SKM-1 treated with dmso at 0.1 percent for 144 hours (cell line): ENCODE results near the gene IDNK.

ENCODE experiments used
- DNase-seq: peaks from one replicate; lab custom pipeline; 2025; ENCODE audit not compliant: unreplicated experiment; lab: John Stamatoyannopoulos, UW

IDNK gene

DNA sequence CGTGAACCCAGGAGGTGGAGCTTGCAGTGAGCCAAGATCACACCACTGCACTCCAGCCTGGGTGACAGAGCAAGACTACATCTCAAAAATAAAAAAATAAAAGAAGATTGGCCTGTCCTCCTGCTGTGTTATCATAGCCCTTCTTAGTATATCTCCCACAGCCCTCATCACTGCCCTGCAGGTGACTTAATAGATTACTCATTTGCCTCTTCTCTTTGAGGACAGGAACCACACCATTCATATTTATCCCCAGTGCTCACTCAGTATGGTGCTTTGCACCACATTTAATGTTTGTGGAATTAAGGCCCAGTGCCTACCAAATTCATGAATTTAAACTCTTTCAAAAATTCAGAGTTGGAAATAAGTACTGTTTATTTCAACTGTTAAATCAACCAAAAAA, 10.3 kb downstream of the IDNK start:
- DNase-seq, result no peak

GRCh38 chr9:83633676-83634075, 10.7 kb downstream of the IDNK start:
- DNase-seq, result no peak

GRCh38 chr9:83636813-83637212, 13.9 kb downstream of the IDNK start:
- no peak for DNase-seq

- no peak for DNase-seq
These were observed 14.4 kb downstream of the IDNK start for GRCh38 chr9:83637389-83637788.

DNA sequence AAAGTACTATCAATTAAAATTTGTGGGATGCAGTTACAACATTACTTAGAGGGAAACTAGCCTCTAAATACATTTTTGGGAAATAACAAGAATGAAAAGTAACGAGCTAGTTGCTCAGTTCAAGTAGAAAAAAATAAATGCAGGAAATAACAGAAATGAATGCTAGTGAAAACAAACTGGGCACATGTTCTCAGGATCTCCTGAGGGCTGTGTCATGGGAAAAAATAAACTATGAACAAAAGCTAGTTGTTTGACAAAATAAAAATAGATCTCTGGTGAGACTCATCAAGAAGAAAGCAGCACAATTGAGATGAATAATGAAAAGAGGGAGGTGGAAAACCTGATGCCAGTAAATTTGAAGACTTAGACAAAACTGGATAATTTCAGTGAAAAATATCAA, 16.3 kb downstream of the IDNK start:
- no peak for DNase-seq

- no peak for DNase-seq
These were observed 19.9 kb downstream of the IDNK start for GRCh38 chr9:83642793-83643192.

DNA sequence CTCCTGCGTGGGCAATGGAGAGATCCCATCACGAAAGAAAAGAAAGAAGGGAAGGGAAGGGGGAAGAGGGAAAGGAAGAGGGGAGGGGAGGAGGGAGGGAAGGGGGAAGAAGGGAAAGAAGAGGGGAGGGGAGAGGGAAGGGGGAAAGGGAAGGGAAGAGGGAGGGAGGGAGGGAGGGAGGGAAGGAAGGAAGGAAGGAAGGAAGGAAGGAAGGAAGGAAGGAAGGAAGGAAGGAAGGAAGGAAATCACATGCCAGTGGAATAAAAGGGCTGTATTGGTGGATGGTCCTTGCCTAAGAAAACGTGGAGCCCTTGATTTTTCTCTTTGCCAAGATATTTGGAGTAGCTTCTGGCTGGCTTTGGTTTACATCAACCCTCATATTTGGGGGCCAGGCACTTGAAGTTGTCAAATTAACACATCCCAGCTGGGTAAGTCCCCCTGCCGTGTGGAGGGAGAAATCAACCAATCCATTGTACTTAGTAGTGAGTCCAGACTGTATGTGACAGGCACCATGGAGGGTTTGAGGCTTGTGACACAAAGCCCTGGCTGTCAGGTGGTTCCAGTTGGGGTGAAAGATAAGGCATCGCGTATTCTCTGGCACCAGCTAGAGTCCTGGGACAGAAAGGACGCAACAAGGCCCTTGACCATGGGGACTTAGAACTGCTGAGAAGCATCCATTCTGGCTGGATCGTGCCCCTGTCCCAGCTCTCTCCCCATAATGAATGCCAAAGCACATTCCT, 23.7 kb downstream of the IDNK start:
- DNase-seq, result no peak

DNA sequence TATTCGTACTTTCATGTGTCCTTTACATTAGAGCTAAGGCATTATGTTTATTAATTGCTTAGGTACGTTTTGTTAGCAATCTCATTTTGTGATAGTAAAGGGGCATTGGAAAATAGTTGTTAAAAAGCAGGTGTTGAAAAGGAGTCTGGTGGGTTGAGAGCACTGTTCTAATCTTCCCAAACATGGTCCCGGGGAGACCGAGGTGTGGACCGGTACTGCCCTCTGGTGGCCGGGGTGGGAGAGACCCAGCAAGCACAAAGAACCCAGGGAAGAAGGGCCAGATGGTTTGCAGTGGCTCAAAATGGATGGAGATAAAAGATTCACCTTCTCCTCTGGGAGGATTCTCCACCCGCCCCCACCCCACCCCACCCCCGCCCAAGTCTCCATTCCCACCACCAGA, 26.1 kb downstream of the IDNK start:
- DNase-seq, result peak; percentile 7

- DNase-seq, result no peak
These were observed 26.6 kb downstream of the IDNK start for GRCh38 chr9:83649515-83649914.

DNA sequence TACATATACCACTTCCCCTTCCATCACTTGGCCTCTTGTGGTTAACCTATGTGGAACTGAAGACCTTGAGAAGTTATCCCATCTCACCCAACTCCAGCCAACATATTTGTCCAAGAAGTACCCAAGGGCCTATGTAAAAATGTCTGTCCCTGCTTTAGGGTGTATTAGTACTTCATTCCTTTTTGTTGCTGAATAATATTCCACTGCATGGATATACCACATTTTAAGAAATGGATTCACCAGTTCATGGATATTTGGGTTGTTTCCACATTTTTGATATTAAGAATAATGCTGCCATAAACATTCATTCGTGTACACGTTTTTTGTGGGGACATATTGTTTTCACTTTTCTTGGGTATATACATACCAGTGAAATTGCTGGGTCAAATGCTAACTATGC, 28.6 kb downstream of the IDNK start:
- peak; percentile 15 for DNase-seq

DNA sequence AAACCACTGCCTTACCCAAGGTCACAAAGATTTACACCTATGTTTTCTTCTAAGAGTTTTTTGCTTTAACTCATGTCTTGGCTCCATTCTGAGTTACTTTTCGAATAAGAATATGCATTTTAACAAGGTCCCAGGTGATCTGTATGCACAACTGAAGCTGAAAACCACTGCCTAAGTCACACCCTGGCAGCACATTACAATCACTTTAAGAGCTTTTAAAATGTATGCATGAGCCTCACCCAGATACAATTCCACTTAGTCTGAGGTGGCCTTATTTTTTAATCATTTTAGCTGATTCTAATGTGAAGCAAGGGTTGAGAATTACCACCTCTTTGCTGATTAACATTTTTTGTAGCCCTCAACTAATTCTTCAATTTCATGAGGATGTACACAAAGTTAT, 29.5 kb downstream of the IDNK start:
- no peak for DNase-seq

DNA sequence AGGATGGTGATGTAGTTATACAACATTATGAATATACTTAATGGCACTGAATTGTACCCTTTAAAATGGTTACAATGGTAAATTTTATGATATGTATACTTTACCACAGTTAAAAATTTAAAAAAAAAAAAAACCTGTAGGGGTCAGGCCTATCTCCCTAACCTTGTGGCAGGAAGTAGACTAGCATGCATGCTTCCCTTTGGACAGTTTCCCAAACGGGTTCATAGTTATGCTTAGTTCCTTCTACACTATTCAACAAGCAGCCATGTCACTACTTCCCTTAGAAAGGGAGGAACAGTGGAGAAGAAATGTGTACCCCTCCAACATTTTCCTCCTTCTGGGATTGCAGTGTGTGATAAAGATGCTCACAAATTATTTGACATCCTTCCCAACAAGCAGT, 32.5 kb downstream of the IDNK start:
- DNase-seq, result no peak

DNA sequence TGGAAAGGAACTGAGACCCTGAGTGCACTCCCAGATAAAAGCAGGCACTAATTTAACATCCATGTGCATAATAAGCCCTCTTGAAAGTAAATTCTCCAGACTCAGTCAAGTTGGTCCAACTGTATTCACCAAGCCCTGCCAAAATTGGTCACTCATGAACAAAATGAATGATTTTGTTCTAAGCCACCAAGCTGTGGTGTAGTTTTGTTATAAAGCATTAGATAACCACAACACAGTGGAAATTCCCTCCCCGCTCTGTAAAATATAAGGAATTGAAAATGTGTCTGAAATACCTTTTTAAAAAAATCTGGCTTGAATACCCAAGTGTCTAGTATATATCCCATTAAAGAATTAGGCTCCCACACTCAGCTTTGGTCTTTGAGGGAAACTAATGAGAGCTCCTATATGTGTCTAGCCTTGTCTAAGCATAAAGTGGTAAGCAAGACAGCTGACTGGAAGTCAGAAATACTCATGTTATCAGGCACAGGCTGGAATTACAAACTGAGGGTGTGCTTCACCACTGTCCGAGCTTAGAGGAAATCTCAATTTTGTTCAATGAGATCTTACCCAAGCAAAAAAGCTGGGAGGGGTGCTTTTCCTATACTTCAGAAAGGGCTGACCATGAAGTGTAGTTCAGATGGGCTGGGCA, 33.2 kb downstream of the IDNK start:
- no peak for DNase-seq

DNA sequence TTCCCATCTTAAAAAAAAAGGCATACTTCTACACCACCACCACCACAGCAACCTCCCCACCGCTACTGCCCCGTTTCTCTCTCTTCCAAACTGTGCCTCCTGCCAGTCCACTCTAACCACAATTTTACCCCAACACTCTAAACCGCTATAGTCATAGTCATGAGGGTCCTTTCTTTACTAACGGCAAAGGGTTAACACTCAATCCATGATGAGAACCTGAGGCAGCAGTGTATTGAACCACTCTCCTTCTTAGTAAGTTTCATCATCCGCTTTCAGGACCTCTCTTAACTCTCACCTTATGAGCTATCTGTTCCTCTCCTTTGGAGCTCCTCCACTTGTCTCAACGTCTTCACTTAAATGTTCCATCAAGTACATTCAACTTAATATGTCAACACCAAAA, 34.0 kb downstream of the IDNK start:
- DNase-seq, result no peak

DNA sequence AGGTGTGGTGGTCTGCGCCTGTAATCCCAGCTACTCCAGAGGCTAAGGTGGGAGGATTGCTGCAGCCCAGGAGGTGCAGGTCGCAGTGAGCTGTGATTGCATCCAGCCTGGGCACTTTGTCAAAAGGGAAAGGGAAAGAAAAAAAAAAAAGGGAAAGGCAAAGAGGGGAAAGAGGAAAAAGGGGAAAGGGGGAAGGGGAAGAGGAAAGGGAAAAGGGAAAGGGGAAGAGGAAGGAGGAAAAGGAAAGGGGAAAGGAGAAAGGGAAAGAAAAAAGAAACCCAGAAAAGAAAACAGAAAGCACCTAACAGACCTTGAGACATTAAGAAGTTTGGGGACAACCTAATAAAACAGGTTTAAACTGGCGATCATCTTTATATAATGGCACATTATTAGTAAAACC, 40.0 kb downstream of the IDNK start:
- no peak for DNase-seq

GRCh38 chr9:83665580-83666200, 42.7 kb downstream of the IDNK start:
- DNase-seq, result no peak

DNA sequence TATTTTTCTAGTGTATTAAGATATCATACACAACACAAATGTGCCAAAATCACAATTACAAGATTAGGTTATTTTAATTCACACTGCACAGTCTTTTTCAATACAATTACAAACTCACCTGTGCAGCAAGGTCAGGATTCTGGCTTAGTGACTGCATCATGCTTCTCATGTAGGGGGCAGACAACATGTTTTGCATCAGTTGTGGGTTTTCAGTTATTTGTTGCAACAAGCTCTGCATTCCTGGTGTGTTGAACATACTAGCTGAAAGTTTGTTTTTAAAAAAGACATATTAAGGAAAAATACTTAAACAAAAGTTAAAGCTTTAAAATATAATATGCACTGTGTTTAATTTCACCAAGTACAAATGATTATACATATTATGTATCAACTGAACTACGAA, 46.1 kb downstream of the IDNK start:
- no peak for DNase-seq

- no peak for DNase-seq
These were observed 47.4 kb downstream of the IDNK start for GRCh38 chr9:83670381-83670780.

DNA sequence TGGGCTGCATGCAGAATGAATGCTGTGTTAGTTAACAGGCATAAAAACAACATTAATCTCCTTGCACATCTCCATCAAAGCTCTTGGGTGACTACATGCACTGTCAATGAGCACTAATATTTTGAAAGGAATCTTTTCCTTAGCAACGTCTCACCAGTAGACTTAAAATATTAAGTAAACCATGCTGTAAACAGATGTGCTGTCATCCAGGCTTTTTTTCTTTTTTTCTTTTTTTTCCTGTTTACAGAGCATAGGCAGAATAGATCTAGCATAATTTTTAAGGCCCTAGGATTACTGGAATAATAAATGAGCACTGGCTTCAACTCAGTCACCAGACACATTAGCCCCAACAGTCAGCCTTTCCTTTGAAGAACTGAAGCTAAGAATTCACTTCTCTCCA, 48.5 kb downstream of the IDNK start:
- DNase-seq, result no peak

- DNase-seq, result no peak
These were observed 52.5 kb downstream of the IDNK start for GRCh38 chr9:83675466-83675865.

DNA sequence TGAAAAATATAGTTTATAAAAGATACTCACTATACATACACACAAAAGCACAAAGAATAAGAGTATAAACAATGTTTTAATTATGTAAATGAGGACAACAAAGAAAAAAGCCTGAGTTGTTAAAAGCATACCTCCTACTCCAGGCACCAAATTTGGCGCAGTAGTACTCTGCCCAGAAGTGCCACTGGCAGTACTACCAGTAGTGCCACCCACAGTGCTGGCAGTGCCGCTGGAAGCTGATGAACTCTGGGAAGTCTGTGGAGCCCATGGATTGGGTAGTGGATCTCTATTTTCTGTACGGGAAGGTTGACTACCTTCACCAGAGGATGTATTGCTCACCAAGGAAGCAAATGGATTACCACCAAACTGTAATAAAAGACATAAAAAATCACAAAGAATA, 54.7 kb downstream of the IDNK start:
- no peak for DNase-seq

DNA sequence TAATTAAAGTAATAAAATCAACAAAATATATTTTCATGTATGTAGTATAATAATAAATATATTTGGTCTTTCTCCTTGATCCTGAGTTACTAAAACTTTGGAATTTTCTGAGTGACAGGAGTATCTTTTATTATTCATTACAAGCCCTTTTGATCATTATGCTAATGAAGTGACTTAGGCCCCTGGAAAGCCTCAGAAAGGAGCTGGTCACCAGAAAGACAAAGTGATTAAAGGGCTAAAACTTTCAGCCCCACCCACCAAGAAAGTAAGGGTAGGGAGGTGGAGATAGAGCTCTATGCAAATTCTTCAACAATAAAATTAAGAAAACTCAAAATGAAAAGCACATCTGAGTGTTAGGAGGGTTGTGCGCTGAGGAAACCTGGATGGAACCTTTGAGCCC, 57.3 kb downstream of the IDNK start:
- DNase-seq, result no peak

- DNase-seq, result no peak
These were observed 58.5 kb downstream of the IDNK start for GRCh38 chr9:83681490-83681889.
